HFFc6 (cell line): ENCODE results near the gene PROS1. TPM values are rescaled to one million over a fixed set of nuclear protein-coding genes. Genes with fewer than 3 reads are reported as not detected.

Experiments used
- DNase-seq: peaks from one replicate; pipeline ENCODE4 v3.0.0-alpha.2; 2018
- H3K27ac Mint-ChIP-seq: 2 replicates; pipeline ENCODE4 v1.8.0; 2020; ENCODE audit warnings: mild to moderate bottlenecking, mixed read lengths
- H3K27me3 Mint-ChIP-seq: 2 replicates; pipeline ENCODE4 v1.8.0; 2021; ENCODE audit warnings: mild to moderate bottlenecking, moderate library complexity, mixed read lengths; ENCODE audit not compliant: insufficient read depth
- H3K36me3 Mint-ChIP-seq: 2 replicates; pipeline ENCODE4 v1.8.0; 2021; ENCODE audit warnings: low read depth, mixed read lengths
- H3K4me1 Mint-ChIP-seq: 2 replicates; pipeline ENCODE4 v1.8.0; 2020; ENCODE audit warnings: low read depth, mixed read lengths
- H3K4me3 Mint-ChIP-seq: 2 replicates; pipeline ENCODE4 v1.8.0; 2020; ENCODE audit warnings: mild to moderate bottlenecking, moderate library complexity, mixed read lengths
- H3K9me3 Mint-ChIP-seq: 2 replicates; pipeline ENCODE4 v1.8.0; 2020; ENCODE audit warnings: mild to moderate bottlenecking, mixed read lengths
- total RNA-seq, 6 experiments: library from RNA; stranded (reverse); fragmentation: NEBNext Ultra II Directional; extraction: Animal tissue kit (Norgen Biotek cat#: 25700); gene quantifications; 2 replicates in 1 of 6; 3 replicates in 5 of 6; pipeline ENCODE4 v1.2.3, GENCODE V29; 2021
- TF ChIP-seq, protein P1 (sequence below): fragments of 200-600 bp; sonication (generic); IDR thresholded peaks from 2 replicates; pipeline ENCODE4 v1.5.0; 2021; ENCODE audit warnings: antibody characterized with exemption, mild to moderate bottlenecking

Gene PROS1
- total RNA-seq, 6 experiments from 2014 or later, result 1.1 to 2.0 (median 1.7) TPM

DNA sequence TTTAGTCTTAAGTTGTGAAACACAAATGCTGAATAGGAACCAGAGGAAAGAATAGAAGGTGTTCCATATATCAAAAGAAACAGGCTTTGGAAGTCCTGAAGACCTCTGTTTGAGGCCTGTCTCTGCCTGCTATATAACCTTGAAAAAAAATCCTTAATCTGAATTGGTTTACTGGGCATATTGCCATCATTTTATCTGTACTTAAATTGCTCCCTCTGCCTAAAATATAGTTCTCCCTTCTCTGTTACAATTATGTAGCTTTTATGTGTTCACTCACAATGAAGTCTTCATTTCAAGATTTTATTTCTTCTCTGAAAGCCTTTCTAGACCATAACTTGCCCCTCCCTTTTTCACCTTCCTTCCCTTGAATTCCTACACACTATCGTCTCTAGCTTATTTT lies 27.5 kb upstream of the PROS1 start:
- Mint-ChIP-seq H3K4me3 (no peak overlapping the region), H3K9me3 (no peaks in the 10 kb centered on the region), H3K36me3 (no peaks in the 10 kb centered on the region), H3K27ac (no peak overlapping the region), H3K4me1 (peaks cover 6% of the 10 kb centered on the region; the same call in 1 of the 2 replicates), H3K27me3 (no peaks in the 10 kb centered on the region)
- no peak for DNase-seq
- TF ChIP-seq, protein P1, sequence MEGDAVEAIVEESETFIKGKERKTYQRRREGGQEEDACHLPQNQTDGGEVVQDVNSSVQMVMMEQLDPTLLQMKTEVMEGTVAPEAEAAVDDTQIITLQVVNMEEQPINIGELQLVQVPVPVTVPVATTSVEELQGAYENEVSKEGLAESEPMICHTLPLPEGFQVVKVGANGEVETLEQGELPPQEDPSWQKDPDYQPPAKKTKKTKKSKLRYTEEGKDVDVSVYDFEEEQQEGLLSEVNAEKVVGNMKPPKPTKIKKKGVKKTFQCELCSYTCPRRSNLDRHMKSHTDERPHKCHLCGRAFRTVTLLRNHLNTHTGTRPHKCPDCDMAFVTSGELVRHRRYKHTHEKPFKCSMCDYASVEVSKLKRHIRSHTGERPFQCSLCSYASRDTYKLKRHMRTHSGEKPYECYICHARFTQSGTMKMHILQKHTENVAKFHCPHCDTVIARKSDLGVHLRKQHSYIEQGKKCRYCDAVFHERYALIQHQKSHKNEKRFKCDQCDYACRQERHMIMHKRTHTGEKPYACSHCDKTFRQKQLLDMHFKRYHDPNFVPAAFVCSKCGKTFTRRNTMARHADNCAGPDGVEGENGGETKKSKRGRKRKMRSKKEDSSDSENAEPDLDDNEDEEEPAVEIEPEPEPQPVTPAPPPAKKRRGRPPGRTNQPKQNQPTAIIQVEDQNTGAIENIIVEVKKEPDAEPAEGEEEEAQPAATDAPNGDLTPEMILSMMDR, result no peak

DNA sequence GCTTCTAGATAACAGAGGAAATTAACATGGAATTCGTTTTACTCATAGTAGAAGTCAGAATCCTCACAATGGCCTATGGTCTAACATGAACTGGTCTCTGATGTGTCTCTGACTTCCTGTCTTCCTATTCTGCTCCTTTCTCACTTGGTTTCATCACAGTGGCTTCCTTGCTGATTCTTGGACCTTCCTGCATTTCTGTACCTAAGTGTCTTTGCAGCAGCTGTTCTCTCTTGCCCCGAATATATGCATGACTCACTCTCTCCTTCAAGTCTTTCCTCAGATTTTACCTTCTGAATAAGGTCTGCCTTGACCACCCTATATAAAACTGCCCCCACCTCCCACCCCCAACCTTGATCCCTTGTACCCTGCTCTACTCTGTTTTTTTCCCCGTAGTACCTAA lies 20.4 kb upstream of the PROS1 start:
- no peak overlapping the region for H3K4me3 Mint-ChIP-seq
- TF ChIP-seq, protein P1, result no peak
- no peaks in the 10 kb centered on the region for H3K9me3 Mint-ChIP-seq
- H3K36me3 Mint-ChIP-seq, result no peaks in the 10 kb centered on the region
- no peak for DNase-seq
- no peak overlapping the region for H3K27ac Mint-ChIP-seq
- H3K4me1 Mint-ChIP-seq, result peaks cover 12% of the 10 kb centered on the region; the same call in 1 of the 2 replicates
- no peaks in the 10 kb centered on the region for H3K27me3 Mint-ChIP-seq

DNA sequence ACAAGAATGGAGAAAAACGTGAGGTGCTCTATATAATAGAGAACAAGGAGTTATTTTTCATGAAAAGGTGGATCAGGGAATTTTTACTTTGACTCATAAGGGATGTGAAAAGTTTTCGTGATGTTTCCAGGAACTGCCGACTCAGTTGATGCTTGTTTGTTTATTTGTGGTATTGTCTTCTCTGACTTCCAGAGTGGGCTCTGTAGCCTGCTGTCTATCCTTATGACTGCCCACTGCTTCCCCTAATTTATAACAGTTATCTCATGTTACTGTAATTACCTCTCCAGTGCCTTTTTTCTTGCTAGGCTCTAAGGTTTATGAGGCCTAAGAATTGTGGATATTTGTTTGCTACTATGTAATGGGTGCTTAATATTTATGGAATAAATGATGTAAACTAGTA lies 18.5 kb upstream of the PROS1 start:
- Mint-ChIP-seq H3K27ac (no peak overlapping the region), H3K36me3 (no peaks in the 10 kb centered on the region), H3K4me3 (no peak overlapping the region), H3K9me3 (no peaks in the 10 kb centered on the region), H3K4me1 (peaks cover 26% of the 10 kb centered on the region), H3K27me3 (no peaks in the 10 kb centered on the region)
- no peak for DNase-seq
- TF ChIP-seq, protein P1, result no peak

DNA sequence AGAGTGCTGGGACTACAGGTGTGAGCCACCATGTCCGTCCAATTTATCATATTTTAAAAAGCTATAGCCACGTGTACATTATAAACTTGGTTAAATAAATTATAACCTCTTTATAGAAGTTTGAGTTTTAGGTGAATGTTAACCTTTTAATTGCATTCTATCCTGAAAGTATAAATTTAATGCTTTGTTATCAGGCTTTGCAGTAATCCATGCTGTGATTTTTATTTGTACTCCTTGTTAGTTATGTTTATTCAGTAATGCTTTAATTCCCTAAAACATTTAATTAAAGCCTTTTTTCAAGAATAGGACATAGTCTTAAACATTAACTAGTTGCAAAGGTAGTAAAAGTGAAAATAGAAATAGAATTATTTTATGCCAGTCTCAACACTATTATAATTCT lies 17.9 kb upstream of the PROS1 start:
- Mint-ChIP-seq H3K4me1 (peaks cover 26% of the 10 kb centered on the region), H3K36me3 (no peaks in the 10 kb centered on the region), H3K27me3 (no peaks in the 10 kb centered on the region), H3K4me3 (no peak overlapping the region), H3K9me3 (no peaks in the 10 kb centered on the region), H3K27ac (no peak overlapping the region)
- no peak for DNase-seq
- TF ChIP-seq, protein P1, result no peak

DNA sequence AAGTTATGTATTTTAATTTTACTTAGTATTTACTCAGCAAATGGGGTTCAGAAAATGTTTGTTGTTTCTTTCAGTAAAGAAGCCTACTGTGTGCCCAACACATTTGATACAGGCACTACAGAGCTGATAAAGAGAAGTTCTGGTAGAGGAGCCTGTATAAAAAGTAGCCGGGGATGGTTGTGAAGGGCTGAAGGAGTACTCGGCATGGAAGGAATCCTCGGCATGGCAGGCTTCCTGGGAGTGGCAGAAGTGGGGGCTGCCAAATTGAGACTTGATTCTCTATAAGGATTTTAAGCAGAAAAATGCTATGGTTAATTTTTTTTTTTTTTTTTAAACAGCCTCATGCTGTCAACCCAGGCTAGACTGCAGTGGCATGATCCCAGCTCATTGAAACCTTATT lies 15.5 kb upstream of the PROS1 start:
- TF ChIP-seq, protein P1, result no peak
- Mint-ChIP-seq H3K27ac (peak overlapping the region; percentile 29; the same call in 1 of the 2 replicates), H3K36me3 (no peaks in the 10 kb centered on the region), H3K27me3 (no peaks in the 10 kb centered on the region), H3K4me1 (peaks cover 25% of the 10 kb centered on the region), H3K9me3 (no peaks in the 10 kb centered on the region), H3K4me3 (no peak overlapping the region)
- no peak for DNase-seq

DNA sequence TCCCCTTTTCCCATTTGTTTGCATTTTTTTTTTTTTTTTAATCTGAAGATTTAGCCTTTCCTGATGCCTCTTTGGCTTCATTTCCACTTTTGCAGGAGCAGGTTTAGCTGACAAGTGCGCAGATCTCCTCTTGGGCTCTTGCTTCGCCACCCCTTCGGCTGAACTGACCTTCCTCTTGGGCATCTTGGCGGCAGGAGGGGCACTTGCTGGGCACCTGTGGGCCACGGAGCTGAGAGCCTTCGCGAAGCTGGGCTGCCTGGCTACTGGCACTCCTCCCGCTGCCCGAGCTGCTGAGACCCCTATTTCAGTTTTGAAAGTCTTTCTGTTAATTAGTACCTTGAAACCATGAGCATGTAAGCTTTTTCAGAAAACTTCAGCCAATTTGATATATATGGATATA lies 15.1 kb upstream of the PROS1 start:
- H3K27ac Mint-ChIP-seq, result no peak overlapping the region
- H3K9me3 Mint-ChIP-seq, result no peaks in the 10 kb centered on the region
- no peak overlapping the region for H3K4me3 Mint-ChIP-seq

More for the DNA sequence above, 15.1 kb upstream of the PROS1 start:
- H3K36me3 Mint-ChIP-seq, result no peaks in the 10 kb centered on the region
- H3K4me1 Mint-ChIP-seq, result peaks cover 20% of the 10 kb centered on the region
- no peak for DNase-seq
- TF ChIP-seq, protein P1, result no peak
- H3K27me3 Mint-ChIP-seq, result no peaks in the 10 kb centered on the region
